ENCODE results near the gene PYGL. TPM values are rescaled to one million over a fixed set of nuclear protein-coding genes. Genes with fewer than 3 reads are reported as not detected.

Gene PYGL
- 108 to 143 TPM (median 129 TPM) in 5 replicates for total RNA-seq (2022; extraction: Qiagen RNA extraction; ENCODE audit: low read depth)

GRCh38 chr14:50943943-50944646 is at the start of gene PYGL:
PYGL (minus strand) TSS chr14:50944483; CDS start chr14:50944403, 80 bp downstream.

GRCh38 chr14:50871914-50872732 is 72.2 kb downstream of the PYGL start, which contains the start of gene ABHD12B:
ABHD12B (plus strand) TSS chr14:50872053; CDS start chr14:50872175, 122 bp downstream.

Other genes starting within 250 kb of the PYGL start
- gene NIN, start 113.3 kb downstream of the PYGL start, total RNA-seq (2022; extraction: Qiagen RNA extraction; ENCODE audit: low read depth): 11.0 to 17.1 TPM (median 14.1 TPM) in 5 replicates
- gene ABHD12B, start 72.4 kb downstream of the PYGL start, total RNA-seq (2022; extraction: Qiagen RNA extraction; ENCODE audit: low read depth): not detected in 5 replicates
- gene TRIM9, start 150.6 kb upstream of the PYGL start, total RNA-seq (2022; extraction: Qiagen RNA extraction; ENCODE audit: low read depth): 7.0 to 10.9 TPM (median 9.0 TPM) in 5 replicates

Measured in A549 treated with CpdA at 1 μM for 4 hours (cell line).